HepG2 (cell line): ENCODE data around the gene SLC20A1. TPM values are rescaled to one million over a fixed set of nuclear protein-coding genes. Genes with fewer than 3 reads are reported as not detected.

Source experiments
- CHD4 ChIP-seq: fragments of 200-600 bp; sonication (generic); IDR thresholded peaks from 2 replicates; pipeline ENCODE4 v1.7.0; 2017; ENCODE audit warnings: mild to moderate bottlenecking, low read length, borderline replicate concordance
- ELF4 ChIP-seq: sonication (generic); formaldehyde crosslinking; IDR thresholded peaks from 2 replicates; pipeline ENCODE4 v1.5.0; 2020; ENCODE audit warnings: missing genetic modification reagents, mild to moderate bottlenecking, moderate library complexity, borderline replicate concordance
- ISX ChIP-seq: sonication (generic); formaldehyde crosslinking; conservative IDR thresholded peaks from 2 replicates; pipeline ENCODE4 v1.5.0; 2020; ENCODE audit warnings: missing genetic modification reagents
- JUNB ChIP-seq: sonication (generic); formaldehyde crosslinking; IDR thresholded peaks from 2 replicates; pipeline ENCODE4 v1.8.0; 2022; ENCODE audit warnings: missing genetic modification reagents, mild to moderate bottlenecking, borderline replicate concordance
- MLLT10 ChIP-seq: sonication (generic); formaldehyde crosslinking; IDR thresholded peaks from 2 replicates; pipeline ENCODE4 v1.4.0; 2020; ENCODE audit warnings: missing genetic modification reagents
- PRMT3 ChIP-seq: sonication (generic); formaldehyde crosslinking; IDR thresholded peaks from 2 replicates; pipeline ENCODE4 v1.8.1; 2022; ENCODE audit warnings: low read depth, mild to moderate bottlenecking, moderate library complexity, missing genetic modification reagents, borderline replicate concordance
- SMAD9 ChIP-seq: sonication (generic); formaldehyde crosslinking; IDR thresholded peaks from 2 replicates; pipeline ENCODE4 v1.5.1; 2020; ENCODE audit warnings: mild to moderate bottlenecking, missing genetic modification reagents
- ZNF12 ChIP-seq: sonication (generic); formaldehyde crosslinking; IDR thresholded peaks from 2 replicates; pipeline ENCODE4 v1.5.0; 2020; ENCODE audit warnings: missing genetic modification reagents
- ZNF431 ChIP-seq: sonication (generic); formaldehyde crosslinking; IDR thresholded peaks from 2 replicates; pipeline ENCODE4 v1.9.0; 2022; ENCODE audit warnings: missing genetic modification reagents, low read depth, mild to moderate bottlenecking, borderline replicate concordance
- ZNF510 ChIP-seq: sonication (generic); formaldehyde crosslinking; IDR thresholded peaks from 2 replicates; pipeline ENCODE4 v1.4.0; 2020; ENCODE audit warnings: low read depth, mild to moderate bottlenecking, missing genetic modification reagents
- ZNF567 ChIP-seq: sonication (generic); formaldehyde crosslinking; IDR thresholded peaks from 2 replicates; pipeline ENCODE4 v1.8.1; 2023; ENCODE audit warnings: mild to moderate bottlenecking, missing genetic modification reagents, borderline replicate concordance
- ZNF674 ChIP-seq: sonication (generic); formaldehyde crosslinking; IDR thresholded peaks from 2 replicates; pipeline ENCODE4 v1.5.0; 2020; ENCODE audit warnings: low read depth, mild to moderate bottlenecking, missing genetic modification reagents
- polyA plus RNA-seq, 8 experiments: library from polyadenylated mRNA; depleted of rRNA in 3 of 8; stranded (reverse) in 7 of 8; unstranded in 1 of 8; fragments of >200 nt; fragmentation: Illumina TruSeq in 4 of 8; extraction: Trizol in 4 of 8; gene quantifications; 2 replicates each; pipeline versions ENCODE4 v1.2.1 to v1.2.3, GENCODE V29; 2011 to 2016; ENCODE audit warnings: low read depth in 4 of 8, missing spikeins in 1 of 8, mixed read lengths in 1 of 8; ENCODE audit not compliant: insufficient read depth in 1 of 8
- total RNA-seq, 5 experiments: library from RNA; depleted of rRNA; stranded (reverse); fragments of >200 nt; fragmentation: Illumina TruSeq; extraction: Trizol; gene quantifications; 2 replicates each; pipeline ENCODE4 v1.2.3, GENCODE V29; 2016; ENCODE audit warnings: low read depth in 1 of 5
- TF ChIP-seq, protein P1 (sequence below): sonication (generic); formaldehyde crosslinking; IDR thresholded peaks from 2 replicates; pipeline ENCODE4 v1.4.0; 2020; ENCODE audit warnings: low read depth, mild to moderate bottlenecking, missing genetic modification reagents
- TF ChIP-seq, protein P2 (sequence below): IDR thresholded peaks from 2 replicates; pipeline ENCODE4 v1.6.1; 2016; ENCODE audit warnings: missing genetic modification reagents, missing compliant biosample characterization
- TF ChIP-seq, protein P3 (sequence below): sonication (generic); formaldehyde crosslinking; IDR thresholded peaks from 2 replicates; pipeline ENCODE4 v1.4.0; 2020; ENCODE audit warnings: missing genetic modification reagents, borderline replicate concordance
- TF ChIP-seq, protein P4 (sequence below): IDR thresholded peaks from 2 replicates; pipeline ENCODE4 v1.6.1; 2016; ENCODE audit warnings: low read depth, missing genetic modification reagents, missing compliant biosample characterization

Gene SLC20A1
- total and polyA plus RNA-seq, 2 of the 13 experiments (the other 11 are each of a cell fraction or from before 2014, with no cell fraction given): 54.0 to 85.9 TPM

DNA sequence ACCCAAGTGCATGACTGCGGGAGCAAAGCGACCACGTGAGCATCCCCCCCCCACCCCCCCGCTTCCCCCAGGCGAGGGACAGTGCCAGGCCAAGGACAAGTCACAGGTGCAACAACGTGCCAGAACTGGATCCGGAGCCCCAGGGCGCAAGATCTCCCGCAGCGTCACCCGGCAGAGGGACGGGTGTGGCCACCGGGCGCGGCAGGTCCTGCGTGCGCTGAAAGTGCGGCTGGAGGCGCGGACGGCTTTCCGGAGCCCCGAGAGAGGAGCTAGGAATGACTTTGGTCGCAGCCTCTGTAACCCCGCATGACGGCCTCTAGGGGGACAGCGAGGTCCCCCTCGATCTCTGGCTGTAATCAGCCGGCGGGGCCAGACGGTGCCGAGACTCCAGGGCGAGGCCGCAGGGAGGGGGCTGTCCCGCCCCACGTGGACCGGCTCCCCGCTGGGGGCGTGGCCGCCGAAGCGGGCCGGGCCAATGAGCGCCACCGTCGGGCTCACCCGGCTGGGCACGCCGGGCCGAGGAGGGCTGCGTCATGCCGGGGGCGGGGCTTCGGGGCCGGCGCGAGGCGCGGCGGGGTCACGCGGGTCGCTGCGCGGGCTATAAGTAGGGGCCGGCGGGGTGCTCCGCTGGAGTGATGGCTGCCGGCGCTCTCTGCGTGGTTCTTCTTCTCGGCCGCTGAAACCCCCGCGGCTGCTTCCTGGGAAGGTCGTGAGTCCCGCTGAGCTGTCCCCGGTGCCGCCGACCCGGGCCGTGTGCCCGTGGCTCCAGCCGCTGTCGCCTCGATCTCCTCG, at the start of gene SLC20A1 (continued):
- TF ChIP-seq, protein P1, sequence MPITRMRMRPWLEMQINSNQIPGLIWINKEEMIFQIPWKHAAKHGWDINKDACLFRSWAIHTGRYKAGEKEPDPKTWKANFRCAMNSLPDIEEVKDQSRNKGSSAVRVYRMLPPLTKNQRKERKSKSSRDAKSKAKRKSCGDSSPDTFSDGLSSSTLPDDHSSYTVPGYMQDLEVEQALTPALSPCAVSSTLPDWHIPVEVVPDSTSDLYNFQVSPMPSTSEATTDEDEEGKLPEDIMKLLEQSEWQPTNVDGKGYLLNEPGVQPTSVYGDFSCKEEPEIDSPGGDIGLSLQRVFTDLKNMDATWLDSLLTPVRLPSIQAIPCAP (CRISPR knock-in tag): 0 out of 2 replicates have a peak, but pooled peaks have one; percentile 61
- TF ChIP-seq, protein P2, sequence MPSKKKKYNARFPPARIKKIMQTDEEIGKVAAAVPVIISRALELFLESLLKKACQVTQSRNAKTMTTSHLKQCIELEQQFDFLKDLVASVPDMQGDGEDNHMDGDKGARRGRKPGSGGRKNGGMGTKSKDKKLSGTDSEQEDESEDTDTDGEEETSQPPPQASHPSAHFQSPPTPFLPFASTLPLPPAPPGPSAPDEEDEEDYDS (CRISPR knock-in tag): peak; percentile 93
- TF ChIP-seq, protein P3, sequence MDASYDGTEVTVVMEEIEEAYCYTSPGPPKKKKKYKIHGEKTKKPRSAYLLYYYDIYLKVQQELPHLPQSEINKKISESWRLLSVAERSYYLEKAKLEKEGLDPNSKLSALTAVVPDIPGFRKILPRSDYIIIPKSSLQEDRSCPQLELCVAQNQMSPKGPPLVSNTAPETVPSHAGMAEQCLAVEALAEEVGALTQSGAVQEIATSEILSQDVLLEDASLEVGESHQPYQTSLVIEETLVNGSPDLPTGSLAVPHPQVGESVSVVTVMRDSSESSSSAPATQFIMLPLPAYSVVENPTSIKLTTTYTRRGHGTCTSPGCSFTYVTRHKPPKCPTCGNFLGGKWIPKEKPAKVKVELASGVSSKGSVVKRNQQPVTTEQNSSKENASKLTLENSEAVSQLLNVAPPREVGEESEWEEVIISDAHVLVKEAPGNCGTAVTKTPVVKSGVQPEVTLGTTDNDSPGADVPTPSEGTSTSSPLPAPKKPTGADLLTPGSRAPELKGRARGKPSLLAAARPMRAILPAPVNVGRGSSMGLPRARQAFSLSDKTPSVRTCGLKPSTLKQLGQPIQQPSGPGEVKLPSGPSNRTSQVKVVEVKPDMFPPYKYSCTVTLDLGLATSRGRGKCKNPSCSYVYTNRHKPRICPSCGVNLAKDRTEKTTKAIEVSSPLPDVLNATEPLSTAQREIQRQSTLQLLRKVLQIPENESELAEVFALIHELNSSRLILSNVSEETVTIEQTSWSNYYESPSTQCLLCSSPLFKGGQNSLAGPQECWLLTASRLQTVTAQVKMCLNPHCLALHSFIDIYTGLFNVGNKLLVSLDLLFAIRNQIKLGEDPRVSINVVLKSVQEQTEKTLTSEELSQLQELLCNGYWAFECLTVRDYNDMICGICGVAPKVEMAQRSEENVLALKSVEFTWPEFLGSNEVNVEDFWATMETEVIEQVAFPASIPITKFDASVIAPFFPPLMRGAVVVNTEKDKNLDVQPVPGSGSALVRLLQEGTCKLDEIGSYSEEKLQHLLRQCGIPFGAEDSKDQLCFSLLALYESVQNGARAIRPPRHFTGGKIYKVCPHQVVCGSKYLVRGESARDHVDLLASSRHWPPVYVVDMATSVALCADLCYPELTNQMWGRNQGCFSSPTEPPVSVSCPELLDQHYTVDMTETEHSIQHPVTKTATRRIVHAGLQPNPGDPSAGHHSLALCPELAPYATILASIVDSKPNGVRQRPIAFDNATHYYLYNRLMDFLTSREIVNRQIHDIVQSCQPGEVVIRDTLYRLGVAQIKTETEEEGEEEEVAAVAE (CRISPR knock-in tag): no peak
- TF ChIP-seq ZNF567: no peak
- TF ChIP-seq PRMT3 (CRISPR knock-in tag): 0 out of 2 replicates have a peak, but pooled peaks have one; percentile 69
- no peak for TF ChIP-seq CHD4
- peak; percentile 71 for TF ChIP-seq ZNF12
- no peak for TF ChIP-seq MLLT10 (CRISPR knock-in tag)
- no peak for TF ChIP-seq JUNB (CRISPR knock-in tag)
- TF ChIP-seq SMAD9 (CRISPR knock-in tag): peak; percentile 4; the same call in 1 of the 2 replicates
- no peak; the same call in 1 of the 2 replicates for TF ChIP-seq ZNF431 (CRISPR knock-in tag)
- TF ChIP-seq ISX (CRISPR knock-in tag): 0 out of 2 replicates have a peak, but pooled peaks have one; percentile 59
- TF ChIP-seq ZNF510: no peak
- TF ChIP-seq ZNF674 (CRISPR knock-in tag): peak; percentile 60; the same call in 1 of the 2 replicates
- TF ChIP-seq, protein P4, sequence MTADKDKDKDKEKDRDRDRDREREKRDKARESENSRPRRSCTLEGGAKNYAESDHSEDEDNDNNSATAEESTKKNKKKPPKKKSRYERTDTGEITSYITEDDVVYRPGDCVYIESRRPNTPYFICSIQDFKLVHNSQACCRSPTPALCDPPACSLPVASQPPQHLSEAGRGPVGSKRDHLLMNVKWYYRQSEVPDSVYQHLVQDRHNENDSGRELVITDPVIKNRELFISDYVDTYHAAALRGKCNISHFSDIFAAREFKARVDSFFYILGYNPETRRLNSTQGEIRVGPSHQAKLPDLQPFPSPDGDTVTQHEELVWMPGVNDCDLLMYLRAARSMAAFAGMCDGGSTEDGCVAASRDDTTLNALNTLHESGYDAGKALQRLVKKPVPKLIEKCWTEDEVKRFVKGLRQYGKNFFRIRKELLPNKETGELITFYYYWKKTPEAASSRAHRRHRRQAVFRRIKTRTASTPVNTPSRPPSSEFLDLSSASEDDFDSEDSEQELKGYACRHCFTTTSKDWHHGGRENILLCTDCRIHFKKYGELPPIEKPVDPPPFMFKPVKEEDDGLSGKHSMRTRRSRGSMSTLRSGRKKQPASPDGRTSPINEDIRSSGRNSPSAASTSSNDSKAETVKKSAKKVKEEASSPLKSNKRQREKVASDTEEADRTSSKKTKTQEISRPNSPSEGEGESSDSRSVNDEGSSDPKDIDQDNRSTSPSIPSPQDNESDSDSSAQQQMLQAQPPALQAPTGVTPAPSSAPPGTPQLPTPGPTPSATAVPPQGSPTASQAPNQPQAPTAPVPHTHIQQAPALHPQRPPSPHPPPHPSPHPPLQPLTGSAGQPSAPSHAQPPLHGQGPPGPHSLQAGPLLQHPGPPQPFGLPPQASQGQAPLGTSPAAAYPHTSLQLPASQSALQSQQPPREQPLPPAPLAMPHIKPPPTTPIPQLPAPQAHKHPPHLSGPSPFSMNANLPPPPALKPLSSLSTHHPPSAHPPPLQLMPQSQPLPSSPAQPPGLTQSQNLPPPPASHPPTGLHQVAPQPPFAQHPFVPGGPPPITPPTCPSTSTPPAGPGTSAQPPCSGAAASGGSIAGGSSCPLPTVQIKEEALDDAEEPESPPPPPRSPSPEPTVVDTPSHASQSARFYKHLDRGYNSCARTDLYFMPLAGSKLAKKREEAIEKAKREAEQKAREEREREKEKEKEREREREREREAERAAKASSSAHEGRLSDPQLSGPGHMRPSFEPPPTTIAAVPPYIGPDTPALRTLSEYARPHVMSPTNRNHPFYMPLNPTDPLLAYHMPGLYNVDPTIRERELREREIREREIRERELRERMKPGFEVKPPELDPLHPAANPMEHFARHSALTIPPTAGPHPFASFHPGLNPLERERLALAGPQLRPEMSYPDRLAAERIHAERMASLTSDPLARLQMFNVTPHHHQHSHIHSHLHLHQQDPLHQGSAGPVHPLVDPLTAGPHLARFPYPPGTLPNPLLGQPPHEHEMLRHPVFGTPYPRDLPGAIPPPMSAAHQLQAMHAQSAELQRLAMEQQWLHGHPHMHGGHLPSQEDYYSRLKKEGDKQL (CRISPR knock-in tag): peak; percentile 49; the same call in 1 of the 2 replicates
- no peak for TF ChIP-seq ELF4 (CRISPR knock-in tag)
